Activated gamma-delta T cell treated with Interleukin-2 at 50 U/mL for 16 hours (primary cell): ENCODE data around the gene SETSIP.
"Not testable (repeated sequence)": the region's sequence is repeated elsewhere in the genome, so short reads cannot be mapped to it uniquely, and the experiment has no call there.

Source experiments
- DNase-seq: peaks from one replicate; pipeline ENCODE4 v3.0.0-alpha.2; 2020

The SETSIP gene, protein sequence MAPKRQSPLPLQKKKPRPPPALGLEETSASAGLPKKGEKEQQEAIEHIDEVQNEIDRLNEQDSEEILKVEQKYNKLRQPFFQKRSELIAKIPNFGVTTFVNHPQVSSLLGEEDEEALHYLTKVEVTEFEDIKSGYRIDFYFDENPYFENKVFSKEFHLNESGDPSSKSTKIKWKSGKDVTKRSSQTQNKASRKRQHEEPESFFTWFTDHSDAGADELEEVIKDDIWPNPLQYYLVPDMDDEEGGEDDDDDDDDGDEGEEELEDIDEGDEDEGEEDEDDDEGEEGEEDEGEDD

DNA sequence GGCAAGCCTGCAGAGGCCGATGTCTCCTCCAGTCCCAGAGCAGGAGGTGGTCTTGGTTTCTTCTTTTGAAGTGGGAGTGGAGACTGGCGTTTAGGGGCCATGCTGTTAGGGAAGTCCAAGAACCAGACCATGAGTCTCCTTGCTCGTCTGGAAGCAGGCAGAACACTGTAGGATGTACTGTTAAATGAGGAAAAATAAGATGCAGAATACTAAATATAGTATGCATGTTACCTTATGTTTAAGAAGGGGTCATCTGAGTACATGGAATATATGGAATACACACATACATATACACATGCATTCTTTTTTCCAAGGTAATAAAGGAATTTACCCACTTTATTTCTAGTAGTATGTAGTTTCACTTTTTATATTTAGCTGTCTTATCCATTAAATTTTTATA, at the start of gene SETSIP:
SETSIP (minus strand) TSS at position 101 of the 400 bp plus-strand sequence; CDS start at position 101, 0 bp downstream.
- DNase-seq = no peak

DNA sequence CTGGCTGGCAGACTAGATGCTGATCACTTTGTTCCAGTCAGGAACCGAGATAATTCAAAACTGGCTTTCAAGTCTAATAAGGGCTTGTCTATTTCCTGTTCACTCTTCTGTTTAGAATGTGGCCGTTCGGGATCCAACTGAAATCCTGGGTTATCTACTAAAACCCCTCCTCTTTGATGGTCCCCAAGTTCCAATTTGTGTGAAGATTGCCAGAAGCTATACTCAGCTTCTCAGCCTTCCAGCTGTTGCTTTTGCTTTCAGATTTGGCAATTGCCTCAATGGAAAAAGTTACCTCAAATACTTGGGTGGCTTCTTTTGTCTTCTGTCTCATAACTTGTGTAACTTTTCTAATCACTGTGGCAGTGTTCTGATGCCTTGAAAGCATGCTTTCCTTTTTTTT, 48.7 kb upstream of the SETSIP start:
- DNase-seq = no peak

DNA sequence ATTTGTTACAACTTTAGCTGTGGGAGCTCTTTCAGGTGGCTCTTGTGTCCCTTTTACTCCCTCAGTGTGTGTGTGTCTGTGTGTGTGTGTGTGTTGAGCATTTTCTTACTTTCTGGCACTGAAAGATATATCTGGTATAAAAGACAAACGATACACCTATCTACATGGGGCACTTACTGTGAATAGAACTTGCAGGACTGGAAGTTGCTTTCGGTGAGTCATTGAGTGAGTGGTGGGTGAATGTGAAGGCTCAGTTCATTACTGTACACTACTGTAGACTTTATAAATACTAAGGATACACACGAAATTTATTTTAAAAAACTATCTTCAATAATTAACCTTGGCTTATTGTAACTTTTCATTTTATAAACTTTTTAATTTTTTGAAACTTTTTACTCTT, 43.6 kb upstream of the SETSIP start:
- no peak for DNase-seq

DNA sequence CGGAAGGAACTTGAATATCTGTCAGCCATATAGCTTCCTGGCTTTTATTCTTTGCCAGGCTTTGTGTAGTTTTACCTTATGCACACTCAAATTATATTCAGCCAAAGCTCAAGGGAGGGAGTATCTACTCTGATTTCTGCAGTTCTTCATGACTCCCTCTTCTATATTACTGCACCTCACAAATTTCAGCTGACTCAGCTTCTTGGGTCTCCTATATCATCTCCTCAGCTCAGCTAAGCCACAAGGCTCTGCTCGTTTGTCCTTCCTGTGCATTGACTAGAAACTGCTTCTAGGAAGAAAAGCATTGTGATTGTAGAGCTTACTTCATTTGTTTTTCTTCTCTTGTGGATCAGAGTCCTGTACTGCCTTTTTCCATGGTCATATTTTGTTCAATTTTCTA, 42.3 kb upstream of the SETSIP start:
- DNase-seq = no peak

DNA sequence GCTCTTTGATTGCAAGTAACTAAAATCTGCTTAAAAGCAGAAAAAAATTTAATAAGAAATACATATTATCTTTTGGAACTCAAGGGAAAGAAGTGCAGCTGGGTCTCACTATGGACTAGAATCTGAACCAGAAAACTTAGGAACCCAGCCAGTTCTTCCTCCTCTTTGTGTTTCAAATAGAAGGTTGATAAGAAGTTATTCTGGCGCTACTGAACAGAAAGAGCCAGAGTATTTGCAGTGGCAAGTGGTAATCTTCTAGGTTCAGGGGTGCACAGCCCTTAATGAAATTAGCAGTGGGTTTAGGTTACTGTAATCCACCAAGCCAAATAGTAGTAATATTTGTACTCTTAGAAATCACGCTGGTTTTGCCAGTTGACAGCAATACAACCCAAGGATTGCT, 33.4 kb upstream of the SETSIP start:
- DNase-seq = no peak

DNA sequence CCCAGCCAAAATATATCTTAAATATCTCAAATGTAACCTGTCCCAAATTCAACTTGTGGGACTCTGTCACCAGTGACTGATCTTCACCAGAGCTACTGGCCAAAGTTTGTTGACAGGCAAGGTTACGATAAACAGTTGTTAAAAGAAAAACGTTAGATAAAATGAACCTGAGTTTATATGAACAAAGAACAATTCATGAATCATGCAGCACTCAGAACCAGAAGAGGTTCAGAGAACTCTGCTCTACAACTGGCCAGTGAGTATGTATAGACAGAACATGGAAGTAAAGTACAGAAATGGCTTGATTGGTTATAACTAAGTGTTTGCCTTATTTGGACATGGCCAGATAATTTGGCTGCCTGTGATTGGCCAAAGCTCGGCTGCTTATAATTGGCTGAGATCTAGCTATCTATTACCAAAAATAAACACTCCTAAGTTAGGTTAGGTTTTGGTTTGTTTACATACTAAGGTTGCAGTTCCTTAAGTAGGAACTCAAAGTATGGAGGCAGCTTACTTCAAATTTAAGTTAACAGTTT, 30.4 kb upstream of the SETSIP start:
- no peak for DNase-seq

DNA sequence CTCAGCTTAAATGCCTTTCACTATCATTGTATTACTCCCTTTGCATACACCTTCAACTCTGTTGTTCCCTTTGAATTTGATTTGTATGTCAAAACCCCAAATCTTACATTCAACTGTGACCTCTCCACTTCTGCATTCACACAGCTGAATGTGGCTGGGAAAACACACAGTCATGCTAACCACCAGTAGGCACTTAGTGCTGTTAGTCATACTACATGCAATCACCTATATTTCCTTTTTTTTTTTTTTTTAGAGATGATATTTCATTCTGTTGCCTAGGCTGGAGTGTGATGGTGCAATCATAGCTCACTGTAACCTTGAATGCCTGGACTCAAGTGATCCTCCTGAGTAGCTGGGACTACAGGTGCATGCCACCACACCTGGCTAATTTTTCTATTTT, 21.1 kb upstream of the SETSIP start:
- DNase-seq = no peak

DNA sequence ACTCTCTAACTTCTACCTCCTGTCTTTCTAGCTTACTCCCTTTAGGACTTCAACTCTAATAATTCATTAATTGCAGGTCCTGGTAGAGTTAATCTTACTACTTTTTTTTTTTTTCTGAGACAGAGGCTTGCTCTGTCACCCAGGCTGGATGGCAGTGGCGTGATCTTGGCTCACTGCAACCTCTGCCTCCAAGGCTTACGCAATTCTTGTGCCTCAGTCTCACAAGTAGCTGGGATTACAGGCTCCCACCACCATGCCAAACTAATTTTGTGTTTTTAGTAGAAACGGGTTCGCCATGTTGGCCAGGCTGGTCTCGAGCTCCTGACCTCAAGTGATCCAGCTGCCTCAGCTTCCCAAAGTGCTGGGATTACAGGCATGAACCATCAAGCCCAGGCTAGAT, 20.7 kb upstream of the SETSIP start:
- DNase-seq = no peak

DNA sequence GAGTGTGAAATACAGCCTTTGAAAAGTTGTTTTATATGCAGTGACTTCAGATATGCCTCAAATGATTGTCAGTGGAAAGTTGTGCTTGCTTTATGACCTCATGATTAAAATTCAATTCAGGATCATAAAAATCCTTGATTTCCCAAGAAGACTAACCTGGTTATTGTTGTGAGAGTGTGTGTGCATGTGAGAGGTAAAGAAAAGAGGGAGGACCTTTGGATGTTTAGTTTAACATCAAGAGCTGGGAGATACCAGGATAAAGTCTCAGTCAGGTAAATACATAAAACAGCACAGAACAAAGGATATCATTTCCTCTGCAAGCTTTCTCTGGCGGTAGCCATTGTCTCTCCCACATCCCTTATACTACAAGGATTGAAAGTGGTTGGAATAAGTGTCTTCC, 19.4 kb upstream of the SETSIP start:
- DNase-seq = no peak

DNA sequence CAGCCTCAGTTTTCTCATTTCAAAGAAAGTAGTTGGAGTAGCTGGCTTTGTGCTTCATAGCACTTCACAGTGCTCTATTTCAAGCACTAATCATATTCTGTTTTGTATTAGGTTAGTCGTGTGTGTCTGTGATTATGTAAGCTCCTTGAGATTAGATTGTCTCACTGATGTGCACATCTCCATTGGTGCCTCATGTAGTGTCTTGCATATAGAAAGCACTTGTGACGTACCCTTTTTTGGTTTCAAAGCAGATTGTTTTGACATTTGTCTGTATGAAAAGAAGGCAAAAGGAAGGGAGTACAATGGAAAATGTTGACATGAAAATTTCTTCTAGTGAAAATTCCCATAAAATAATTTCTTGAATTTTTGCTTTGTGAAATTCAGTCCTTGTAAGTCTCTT, 18.9 kb upstream of the SETSIP start:
- DNase-seq = no peak

DNA sequence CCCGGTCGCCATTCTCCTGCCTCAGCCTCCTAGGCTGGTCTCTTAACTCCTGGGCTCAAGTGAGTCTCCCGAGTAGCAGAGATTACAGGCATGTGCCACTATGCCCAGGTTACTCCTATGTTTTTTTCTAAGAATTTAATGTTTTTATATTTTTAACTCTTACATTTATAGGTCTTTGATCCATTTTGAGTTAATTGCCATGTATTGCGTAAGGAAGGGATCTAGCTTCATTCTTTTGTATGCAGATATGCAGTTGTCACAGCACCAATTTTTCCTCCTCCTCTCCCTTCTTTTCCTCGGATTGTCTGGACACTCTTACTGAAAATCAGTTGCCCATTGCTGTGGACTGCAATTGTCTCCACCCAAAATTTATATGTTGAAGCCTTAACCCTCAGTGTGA, 16.4 kb upstream of the SETSIP start:
- no peak for DNase-seq

DNA sequence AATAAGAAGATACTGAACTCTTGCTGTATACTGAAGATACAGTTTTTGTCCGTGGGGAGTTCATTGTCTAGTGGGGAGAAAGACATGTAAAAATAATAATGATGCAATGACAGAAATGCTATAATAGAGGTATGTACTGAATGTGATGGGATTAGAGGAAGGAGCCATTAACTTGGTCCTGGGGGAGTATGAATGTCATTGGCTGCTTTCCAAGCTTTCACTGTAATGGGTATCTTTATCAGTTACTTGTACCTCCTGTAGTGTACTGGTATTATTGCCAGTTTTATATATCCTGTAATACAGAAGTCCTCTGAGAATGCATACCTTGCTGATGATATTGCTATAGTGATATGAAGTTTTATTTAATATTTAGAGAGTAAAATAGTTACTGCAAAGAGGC, 12.3 kb upstream of the SETSIP start:
- no peak for DNase-seq

DNA sequence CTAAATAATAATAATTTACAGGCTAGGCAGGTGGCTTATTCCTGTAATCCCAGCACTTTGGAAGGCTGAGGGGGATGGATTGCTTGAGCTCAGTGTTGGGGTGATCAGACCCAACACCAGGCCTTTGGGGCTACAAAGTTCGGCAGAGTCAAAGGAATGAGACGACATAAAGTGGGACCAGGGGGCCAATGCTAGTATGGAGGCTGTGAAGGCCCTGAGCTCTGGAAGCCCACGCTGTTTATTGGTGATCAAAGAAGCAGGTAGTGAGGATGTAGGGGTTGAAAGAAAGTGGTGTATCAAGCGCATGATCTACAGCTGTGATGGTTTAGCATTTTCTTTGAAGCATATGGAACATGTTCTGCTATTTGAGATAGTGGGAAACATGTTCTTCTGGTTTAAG, 10.5 kb upstream of the SETSIP start:
- DNase-seq = no peak

DNA sequence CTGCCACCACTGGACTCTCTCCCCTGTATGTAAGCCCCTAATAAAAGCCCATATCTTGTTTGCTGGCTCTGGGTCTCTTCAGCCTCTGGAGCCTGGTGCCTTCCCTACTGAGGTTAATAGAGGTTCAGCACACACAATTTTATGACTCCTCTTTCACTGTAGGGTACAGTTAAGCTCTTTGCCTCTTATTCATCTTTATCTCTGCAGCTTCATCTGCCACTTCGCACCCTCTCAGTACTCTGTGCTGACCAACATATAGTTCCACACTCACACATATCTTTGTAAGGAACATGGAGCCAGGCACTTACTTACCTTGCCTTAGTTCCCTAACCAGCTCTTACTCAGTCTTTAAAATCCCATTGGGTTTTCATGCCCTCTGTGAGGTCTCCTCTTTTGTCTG, 9.4 kb upstream of the SETSIP start:
- DNase-seq = no peak

DNA sequence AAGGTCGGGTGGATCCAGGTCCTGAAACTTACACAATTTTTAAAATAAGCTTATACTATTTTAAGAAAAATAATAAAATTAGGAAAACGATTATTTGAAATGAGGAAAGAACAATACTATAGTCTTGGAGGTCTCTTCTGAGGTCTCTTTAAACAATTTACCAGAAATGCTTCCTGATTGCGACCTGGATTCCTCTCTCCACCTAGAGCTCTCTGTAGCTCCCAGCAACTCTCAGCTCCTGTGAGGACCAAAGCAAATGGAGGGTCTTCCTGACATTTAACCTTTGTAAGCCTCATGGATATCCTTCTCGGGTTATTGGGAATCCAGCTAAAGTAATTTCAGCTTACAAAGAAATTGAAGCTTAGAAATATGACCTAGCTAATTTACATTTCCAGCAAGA, 5.8 kb upstream of the SETSIP start:
- no peak for DNase-seq

DNA sequence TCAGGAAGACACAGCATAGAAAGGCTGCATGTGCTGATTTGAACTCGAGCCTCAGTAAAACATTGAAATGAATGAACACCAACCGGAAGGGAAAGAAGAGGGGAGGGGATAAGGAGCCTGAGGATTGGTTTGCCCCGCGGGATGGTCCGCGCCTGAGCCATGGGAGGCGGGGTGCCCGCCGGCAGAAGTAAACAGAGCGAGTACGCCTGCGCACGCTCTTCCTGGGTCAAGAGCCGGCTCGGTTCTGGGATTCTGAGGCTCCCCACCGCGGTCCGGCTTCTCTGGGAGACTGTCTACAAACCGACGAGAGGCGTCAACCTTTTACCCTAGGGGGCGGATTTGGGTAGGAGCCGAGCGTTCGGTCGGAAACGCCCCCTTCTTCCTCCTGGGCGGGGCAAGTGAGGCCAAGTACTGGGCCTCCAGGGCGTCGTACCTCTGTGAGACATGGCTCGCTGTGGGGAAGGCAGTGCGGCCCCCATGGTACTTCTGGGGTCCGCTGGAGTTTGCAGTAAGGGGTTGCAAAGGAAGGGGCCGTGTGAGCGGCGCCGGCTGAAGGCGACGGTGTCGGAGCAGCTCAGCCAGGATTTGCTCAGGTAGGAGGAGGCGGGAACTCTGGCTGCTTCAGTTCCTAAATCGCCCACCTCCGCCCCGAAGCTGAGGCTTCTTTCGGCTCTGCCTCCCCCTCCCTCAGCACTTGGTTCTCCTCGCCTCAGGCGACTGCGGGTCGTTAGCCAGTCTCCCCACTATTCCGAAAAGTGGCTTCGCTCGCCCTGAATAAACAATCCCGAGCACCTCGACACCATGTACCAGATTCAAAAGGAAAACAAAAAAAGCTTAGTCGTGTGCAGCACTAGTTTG, 5.1 kb upstream of the SETSIP start, which contains the start of gene BTBD8:
BTBD8 (plus strand) TSS at position 218 of the 858 bp plus-strand sequence; CDS start at position 445, 227 bp downstream.
- DNase-seq = peak; percentile 82

DNA sequence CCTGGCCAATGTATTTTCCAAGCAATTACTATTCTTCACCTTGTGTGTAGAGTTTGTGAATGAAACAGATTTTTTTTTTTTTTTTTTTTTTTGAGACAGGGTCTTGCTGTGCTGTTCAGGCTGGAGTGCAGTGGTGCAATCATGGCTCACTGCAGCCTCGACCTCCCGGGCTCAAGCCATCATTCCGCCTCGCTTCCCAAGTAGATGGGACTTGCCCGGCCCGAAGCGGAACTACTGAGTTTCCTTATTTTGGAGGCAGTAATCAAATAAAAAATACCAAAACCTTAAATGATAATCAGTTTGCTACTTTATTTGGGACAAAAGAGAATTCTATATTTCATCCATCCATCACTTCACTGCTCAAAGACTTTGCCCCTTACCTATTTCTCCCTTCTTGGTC, 4.2 kb upstream of the SETSIP start:
- DNase-seq = no peak

DNA sequence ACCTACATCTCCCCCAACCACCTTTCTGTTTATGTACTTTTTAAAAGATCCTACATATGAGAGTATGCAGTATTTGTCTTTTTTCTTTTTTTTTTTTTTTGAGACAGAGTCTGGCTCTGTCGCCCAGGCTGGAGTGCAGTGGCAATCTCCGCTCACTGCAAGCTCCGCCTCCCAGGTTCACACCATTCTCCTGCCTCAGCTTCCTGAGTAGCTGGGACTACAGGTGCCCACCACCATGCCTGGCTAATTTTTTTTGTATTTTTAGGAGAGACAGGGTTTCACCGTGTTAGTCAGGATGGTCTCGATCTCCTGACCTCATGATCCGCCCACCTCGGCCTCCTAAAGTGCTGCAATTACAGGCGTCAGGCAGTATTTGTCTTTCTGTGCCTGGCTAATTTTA, 2.9 kb upstream of the SETSIP start:
- not testable (repeated sequence) for DNase-seq

DNA sequence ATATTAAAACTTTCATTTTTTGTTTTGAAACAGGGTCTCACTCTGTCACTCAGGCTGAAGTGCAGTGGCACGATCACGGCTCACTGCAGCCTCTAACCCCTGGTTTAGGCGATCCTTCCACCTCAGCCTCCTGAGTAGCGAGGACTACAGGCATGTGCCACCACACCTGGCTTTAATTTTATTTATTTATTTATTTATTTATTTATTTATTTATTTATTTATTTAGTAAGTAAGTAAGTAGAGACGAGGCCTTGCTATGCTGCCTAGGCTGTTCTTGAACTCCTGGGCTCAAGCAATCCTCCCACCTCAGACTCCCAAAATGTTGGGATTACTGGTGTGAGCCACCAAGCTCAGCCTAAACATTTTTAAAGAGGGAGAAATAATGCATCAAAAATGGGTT, 1.2 kb upstream of the SETSIP start:
- DNase-seq = no peak

DNA sequence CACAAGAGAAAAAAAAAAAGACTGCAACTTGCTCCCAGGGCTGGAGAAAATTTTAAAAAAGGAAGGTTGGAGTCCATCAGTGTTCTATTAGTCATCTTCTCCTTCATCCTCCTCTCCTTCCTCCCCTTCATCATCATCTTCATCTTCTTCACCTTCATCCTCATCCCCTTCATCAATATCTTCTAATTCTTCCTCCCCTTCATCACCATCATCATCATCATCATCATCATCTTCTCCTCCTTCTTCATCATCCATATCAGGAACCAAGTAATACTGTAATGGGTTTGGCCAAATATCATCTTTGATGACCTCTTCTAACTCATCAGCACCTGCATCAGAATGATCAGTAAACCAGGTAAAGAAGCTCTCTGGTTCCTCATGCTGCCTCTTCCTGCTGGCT, 765 bp downstream of the SETSIP start:
- DNase-seq = not testable (repeated sequence)

DNA sequence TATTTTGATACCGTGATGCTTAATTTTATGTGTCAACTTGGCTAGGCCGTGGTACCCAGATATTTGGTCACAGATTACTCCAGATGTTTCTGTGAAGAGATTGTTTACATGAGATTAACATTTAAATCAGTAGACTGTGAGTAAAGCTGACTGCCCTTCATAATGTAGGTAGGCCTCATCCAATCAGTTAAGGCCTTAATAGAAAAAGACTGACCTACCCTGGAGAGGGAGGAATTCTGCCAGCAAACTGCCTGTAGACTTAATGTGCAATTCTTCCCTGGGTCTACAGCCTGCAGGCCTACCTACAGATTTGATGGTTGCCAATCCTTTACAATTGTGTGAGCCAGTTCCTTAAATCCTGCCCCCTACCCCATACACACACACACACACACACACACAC, 4.3 kb downstream of the SETSIP start:
- no peak for DNase-seq

DNA sequence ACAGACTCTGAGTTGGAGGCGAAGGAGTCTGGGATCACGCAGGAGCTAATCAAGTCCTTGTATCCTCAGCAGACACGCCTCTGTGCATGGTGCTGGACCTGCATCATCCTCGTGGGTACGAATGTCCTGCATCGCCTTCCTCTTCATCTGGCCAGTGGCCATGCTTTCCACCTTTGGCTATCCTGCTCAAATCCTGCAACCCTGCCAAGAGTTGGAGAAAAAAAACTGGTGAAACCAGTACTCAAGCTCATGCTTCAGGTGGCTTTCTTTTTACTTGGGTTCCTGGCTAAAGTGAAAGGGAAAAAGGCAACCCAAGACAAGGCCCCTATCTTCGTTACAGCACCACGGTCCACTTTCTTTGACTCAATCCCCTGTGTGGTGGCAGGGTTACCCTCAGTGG, 8.9 kb downstream of the SETSIP start:
- no peak for DNase-seq

DNA sequence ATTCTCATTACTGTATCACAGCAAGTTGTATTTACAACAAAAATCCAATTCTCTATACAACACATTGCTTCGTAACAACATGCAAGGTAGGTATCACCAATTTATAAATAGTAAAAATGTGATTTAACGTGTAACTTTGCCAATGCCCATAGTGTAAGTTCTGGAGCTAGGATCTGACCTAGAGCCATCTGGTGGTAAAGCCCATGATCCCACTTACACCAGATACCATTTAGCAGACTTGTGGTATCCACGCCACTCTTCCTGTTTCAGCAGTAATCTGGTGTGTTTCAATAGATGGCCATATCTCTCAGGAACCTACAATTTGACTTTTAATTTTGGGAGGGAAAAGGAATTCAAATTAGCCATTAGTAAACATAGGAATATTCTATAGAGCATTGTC, 10.2 kb downstream of the SETSIP start:
- no peak for DNase-seq

DNA sequence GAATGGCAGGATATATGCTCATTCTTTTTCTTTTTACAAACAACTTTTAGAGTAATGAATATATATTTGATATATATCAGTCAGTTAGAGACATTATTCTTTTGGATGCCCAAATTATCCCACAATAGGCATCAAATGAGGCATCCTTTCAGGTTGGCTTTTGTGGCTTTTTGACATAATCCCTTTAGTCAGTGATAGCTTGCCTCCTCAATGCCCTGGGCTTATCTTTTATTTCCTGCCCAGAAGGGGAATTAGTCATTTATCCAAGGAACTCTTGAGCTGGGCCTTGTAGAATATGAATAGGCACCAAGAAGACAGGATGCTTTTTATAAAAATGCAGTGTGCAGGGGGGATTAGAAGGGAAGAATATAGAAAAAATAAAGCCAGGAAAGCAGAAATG, 23.3 kb downstream of the SETSIP start:
- no peak for DNase-seq
